Naive thymus-derived CD4-positive, alpha-beta T cell (primary cell): Measurements from ENCODE around the gene S1PR5. TPM values are rescaled to one million over a fixed set of nuclear protein-coding genes. Genes with fewer than 3 reads are reported as not detected.
"Not testable (repeated sequence)": the region's sequence is repeated elsewhere in the genome, so short reads cannot be mapped to it uniquely, and the experiment has no call there.

Source experiments
- ATAC-seq: fragments of 150-1000 bp; cut with Tn5 transposase; 2 replicates; pipeline ENCODE4 v1.10.0; 2021; ENCODE audit warnings: mild to moderate bottlenecking, moderate library complexity
- CTCF ChIA-PET: fragments of 350-600 bp; sonication (Branson Sonifier 250); formaldehyde crosslinking; loops from one replicate; lab custom pipeline; 2021; ENCODE audit warnings: antibody characterized with exemption; lab: Charles Lee
- POLR2A ChIA-PET: fragments of 350-600 bp; sonication (Branson Sonifier 250); formaldehyde crosslinking; loops from one replicate; lab custom pipeline; 2021; ENCODE audit warnings: antibody characterized with exemption, inconsistent platforms; lab: Charles Lee
- DNase-seq, 9 donors: peaks; one replicate each; pipeline versions ENCODE4 v3.0.0 to v3.0.0-alpha.2; 2020 to 2022; ENCODE audit warnings: mixed read lengths in 1 of 9
- H3K27ac ChIP-seq: one replicate; pipeline ENCODE4 v1.7.0; 2013; ENCODE audit warnings: mild to moderate bottlenecking, low read depth, low read length, moderate library complexity
- H3K27me3 ChIP-seq, 2 donors: one replicate each; pipeline ENCODE4 v1.7.0; 2013; ENCODE audit warnings: low read length in 2 of 2, mild to moderate bottlenecking in 2 of 2, moderate library complexity in 2 of 2; ENCODE audit not compliant: control insufficient read depth in 2 of 2, insufficient read depth in 2 of 2
- H3K36me3 ChIP-seq, 3 experiments: 1 replicate in 2 of 3; 2 replicates in 1 of 3; pipeline ENCODE4 v1.7.0; 2013; ENCODE audit warnings: low read length in 3 of 3, mild to moderate bottlenecking in 3 of 3, moderate library complexity in 1 of 3; ENCODE audit not compliant: insufficient read depth in 3 of 3, control insufficient read depth in 2 of 3
- H3K4me1 ChIP-seq, 2 donors: one replicate each; pipeline ENCODE4 v1.7.0; 2013; ENCODE audit warnings: low read length in 2 of 2, mild to moderate bottlenecking in 2 of 2, moderate library complexity in 1 of 2; ENCODE audit not compliant: control insufficient read depth in 2 of 2, insufficient read depth in 2 of 2
- H3K4me3 ChIP-seq: 2 replicates; pipeline ENCODE4 v1.7.0; 2013; ENCODE audit warnings: mild to moderate bottlenecking, low read length
- H3K9me3 ChIP-seq, 3 experiments: 1 replicate in 2 of 3; 2 replicates in 1 of 3; pipeline ENCODE4 v1.7.0; 2013; ENCODE audit warnings: low read length in 3 of 3; ENCODE audit not compliant: control insufficient read depth in 2 of 3
- H3K27ac Mint-ChIP-seq, 9 donors: one replicate each; pipeline ENCODE4 v1.8.0; 2020 to 2022; ENCODE audit warnings: mixed read lengths in 9 of 9, mild to moderate bottlenecking in 8 of 9, moderate library complexity in 5 of 9, inconsistent platforms in 2 of 9
- H3K27me3 Mint-ChIP-seq, 5 donors: one replicate each; pipeline ENCODE4 v1.8.0; 2021 to 2022; ENCODE audit warnings: mixed read lengths in 5 of 5, mild to moderate bottlenecking in 1 of 5
- H3K36me3 Mint-ChIP-seq, 5 donors: one replicate each; pipeline ENCODE4 v1.8.0; 2020 to 2022; ENCODE audit warnings: mixed read lengths in 5 of 5, mild to moderate bottlenecking in 3 of 5, inconsistent platforms in 1 of 5
- H3K4me1 Mint-ChIP-seq, 7 donors: one replicate each; pipeline ENCODE4 v1.8.0; 2020 to 2022; ENCODE audit warnings: mixed read lengths in 7 of 7, mild to moderate bottlenecking in 3 of 7, inconsistent platforms in 1 of 7
- H3K4me3 Mint-ChIP-seq, 10 donors: one replicate each; pipeline ENCODE4 v1.8.0; 2020 to 2022; ENCODE audit warnings: mild to moderate bottlenecking in 10 of 10, mixed read lengths in 10 of 10, moderate library complexity in 6 of 10, inconsistent platforms in 2 of 10
- H3K9me3 Mint-ChIP-seq, 11 donors: one replicate each; pipeline ENCODE4 v1.8.0; 2020 to 2022; ENCODE audit warnings: mixed read lengths in 11 of 11, mild to moderate bottlenecking in 4 of 11, inconsistent platforms in 1 of 11, moderate library complexity in 1 of 11
- intact Hi-C, 2 donors: fragments of 100-400 bp; cut with micrococcal nuclease; formaldehyde crosslinking; loops; one replicate each; pipeline ENCODE4 v1.15.1; 2023
- polyA plus RNA-seq, 2 donors: library from polyadenylated mRNA; unstranded; fragments of 300-500 nt; fragmentation: Illumina TruSeq; gene quantifications; one replicate each; pipeline ENCODE4 v1.2.3, GENCODE V29; 2021
- total RNA-seq, 6 experiments: library from RNA in 5 of 6; stranded (reverse) in 5 of 6; gene quantifications; 1 replicate in 5 of 6; 2 replicates in 1 of 6; pipeline ENCODE4 v1.2.3 and lab custom pipeline; 2021 to 2026

Gene S1PR5
- total and polyA plus RNA-seq, 7 experiments from 2014 or later: 0.51 to 22.0 (median 0.61) TPM; not detected in 1

GRCh38 chr19:10544242-10544752 lies 27.1 kb upstream of the S1PR5 start:
- Mint-ChIP-seq H3K27me3 (peaks cover 0 to 22% (median 0%) of the 10 kb centered on the region in 5 donors), H3K27ac (peak overlapping the region; percentile 72 to 90 (median 87)), H3K36me3 (peaks cover 0 to 4% (median 0%) of the 10 kb centered on the region in 5 donors), H3K4me3 (peak overlapping the region; percentile 83 to 93 (median 88)), H3K9me3 (no peaks in the 10 kb centered on the region), H3K4me1 (peaks cover 8 to 27% (median 16%) of the 10 kb centered on the region in 7 donors)
- Histone ChIP-seq H3K9me3 (no peaks in the 10 kb centered on the region), H3K36me3 (peaks cover 0 to 29% (median 0%) of the 10 kb centered on the region in 3 experiments), H3K27me3 (no peaks in the 10 kb centered on the region), H3K27ac (peak overlapping the region; percentile 96), H3K4me3 (peak overlapping the region; percentile 83), H3K4me1 (peaks cover 13 to 19% of the 10 kb centered on the region in 2 donors)
- DNase-seq (peak in 3 of 9 donors; percentile 10 to 31 (median 23)), ATAC-seq (no peak)
- ChIA-PET POLR2A (interaction anchor here (0.9 to 9.3 kb wide), 3 partner anchors 10 to 23 kb away, joined by 3 to 126 read pairs (median 8); partner anchors contain the start of genes CDKN2D and KRI1), CTCF (no interaction called here)
- intact Hi-C loops: loop anchor here (5.0 kb wide), 2 partner anchors 142 to 418 kb away; partner anchors contain the start of genes CDC37 (in 1 of the 2) and SMARCA4 (in 1 of the 2)

- peak; percentile 77 to 90 (median 84) for DNase-seq
- H3K9me3 ChIP-seq: no peaks in the 10 kb centered on the region
- Mint-ChIP-seq H3K4me1 (peaks cover 8 to 27% (median 16%) of the 10 kb centered on the region in 7 donors), H3K27me3 (peaks cover 4 to 28% (median 5%) of the 10 kb centered on the region in 5 donors), H3K4me3 (peak within 1 kb of the TSS; percentile 83 to 93 (median 88)), H3K9me3 (no peaks in the 10 kb centered on the region), H3K36me3 (peaks cover 0 to 4% (median 0%) of the 10 kb centered on the region in 5 donors), H3K27ac (peak within 1 kb of the TSS; percentile 72 to 91 (median 87))
- intact Hi-C loops: loop anchor here (1.0 to 5.0 kb wide), 6 partner anchors 11 to 419 kb away; partner anchors contain the start of genes CDC37 (in 1 of the 2), KRI1 (in 1 of the 2) and SMARCA4 (in 1 of the 2)
- peak within 1 kb of the TSS; percentile 96 for H3K27ac ChIP-seq
- no peaks in the 10 kb centered on the region for H3K27me3 ChIP-seq
- peak; percentile 93 for ATAC-seq
- H3K4me1 ChIP-seq: peaks cover 13 to 19% of the 10 kb centered on the region in 2 donors
- POLR2A ChIA-PET: interaction anchor here (0.9 to 9.3 kb wide), 8 partner anchors 9 to 60 kb away, joined by 3 to 126 read pairs (median 4); partner anchors contain the start of genes CDKN2D and KRI1
- CTCF ChIA-PET: interaction anchor here (1.1 to 1.2 kb wide), 2 partner anchors 26 to 37 kb away, joined by 5 read pairs; no protein-coding TSS in a partner anchor
- peak within 1 kb of the TSS; percentile 83 for H3K4me3 ChIP-seq
- H3K36me3 ChIP-seq: peaks cover 0 to 22% (median 0%) of the 10 kb centered on the region in 3 experiments
These were observed 26.4 kb upstream of the S1PR5 start, which contains the start of gene ATG4D for GRCh38 chr19:10543420-10544241. TSS of gene ATG4D (plus strand) at chr19:10543904. CDS start at chr19:10544091, 187 bp downstream.

- ChIA-PET POLR2A (interaction anchor here (0.7 to 9.3 kb wide), 8 partner anchors 9 to 408 kb away, joined by 3 to 126 read pairs (median 4); partner anchors contain the start of genes CDKN2D and KRI1), CTCF (interaction anchor here (0.5 to 2.2 kb wide), 6 partner anchors 13 to 38 kb away, joined by 3 to 12 read pairs (median 6); partner anchors contain the start of gene KRI1)
- Histone ChIP-seq H3K27ac (peak overlapping the region; percentile 96), H3K9me3 (no peaks in the 10 kb centered on the region), H3K27me3 (no peaks in the 10 kb centered on the region), H3K36me3 (peaks cover 0 to 17% (median 0%) of the 10 kb centered on the region in 3 experiments), H3K4me3 (peak overlapping the region; percentile 83), H3K4me1 (peaks cover 13 to 19% of the 10 kb centered on the region in 2 donors)
- intact Hi-C loops: loop anchor here (1.0 to 5.0 kb wide), 6 partner anchors 11 to 419 kb away; partner anchors contain the start of genes CDC37 (in 1 of the 2), KRI1 (in 1 of the 2) and SMARCA4 (in 1 of the 2)
- no peak for DNase-seq
- no peak for ATAC-seq
- Mint-ChIP-seq H3K27ac (peak overlapping the region; percentile 58 to 91 (median 86)), H3K4me1 (peaks cover 8 to 27% (median 16%) of the 10 kb centered on the region in 7 donors), H3K9me3 (no peaks in the 10 kb centered on the region), H3K4me3 (peak overlapping the region; percentile 72 to 86 (median 82)), H3K27me3 (peaks cover 5 to 34% (median 11%) of the 10 kb centered on the region in 5 donors), H3K36me3 (peaks cover 0 to 4% (median 0%) of the 10 kb centered on the region in 5 donors)
These were observed 25.8 kb upstream of the S1PR5 start for GRCh38 chr19:10543059-10543419.

GRCh38 chr19:10539016-10539415 lies 21.8 kb upstream of the S1PR5 start:
- H3K4me1 ChIP-seq, H3K27ac ChIP-seq, H3K4me3 Mint-ChIP-seq, H3K4me3 ChIP-seq, H3K27me3 ChIP-seq, H3K9me3 ChIP-seq, POLR2A ChIA-PET, H3K9me3 Mint-ChIP-seq, intact Hi-C loops, CTCF ChIA-PET, DNase-seq, ATAC-seq, H3K27ac Mint-ChIP-seq, H3K36me3 ChIP-seq, H3K36me3 Mint-ChIP-seq: not testable (repeated sequence)
- peaks cover 10 to 49% (median 18%) of the 10 kb centered on the region in 5 donors for H3K27me3 Mint-ChIP-seq
- peaks cover 0 to 11% (median 7%) of the 10 kb centered on the region in 7 donors for H3K4me1 Mint-ChIP-seq

- H3K4me3 ChIP-seq: no peak overlapping the region
- no peaks in the 10 kb centered on the region for H3K27me3 ChIP-seq
- Mint-ChIP-seq H3K4me1 (peaks cover 0 to 10% (median 7%) of the 10 kb centered on the region in 7 donors), H3K27ac (no peak overlapping the region), H3K27me3 (peaks cover 10 to 55% (median 18%) of the 10 kb centered on the region in 5 donors), H3K4me3 (peak overlapping the region in 1 of 10 donors; percentile 29), H3K36me3 (no peaks in the 10 kb centered on the region), H3K9me3 (no peaks in the 10 kb centered on the region)
- no peaks in the 10 kb centered on the region for H3K9me3 ChIP-seq
- peaks cover 3 to 4% of the 10 kb centered on the region in 2 donors for H3K4me1 ChIP-seq
- H3K27ac ChIP-seq: no peak overlapping the region
- ATAC-seq (no peak), DNase-seq (no peak)
- POLR2A ChIA-PET: interaction anchor here (0.6 kb wide), 1 partner anchor 15 kb away, joined by 4 read pairs; no protein-coding TSS in a partner anchor
- H3K36me3 ChIP-seq: no peaks in the 10 kb centered on the region
- CTCF ChIA-PET: interaction anchor here (0.6 to 1.0 kb wide), 2 partner anchors 43 to 51 kb away, joined by 3 read pairs; no protein-coding TSS in a partner anchor
- intact Hi-C loops: no loop called here
These were observed 21.1 kb upstream of the S1PR5 start for GRCh38 chr19:10538204-10538983.
